Omental fat pad (tissue), 4 donors: Measurements from ENCODE around the gene HCN2. TPM values are rescaled to one million over a fixed set of nuclear protein-coding genes. Genes with fewer than 3 reads are reported as not detected.

ENCODE experiments used
- ATAC-seq: fragments of 150-250 bp; one replicate; pipeline ENCODE4 v1.9.1; 2016; ENCODE audit warnings: mild to moderate bottlenecking, moderate library complexity; ENCODE audit not compliant: low FRiP score
- DNase-seq: peaks from one replicate; pipeline ENCODE4 v3.0.0-alpha.2; 2019; ENCODE audit warnings: low spot score
- CTCF ChIP-seq, 3 donors: fragments of 450-650 bp; IDR thresholded peaks; one replicate each; pipeline ENCODE4 v1.5.1; 2016 to 2017; ENCODE audit warnings: antibody characterized with exemption in 3 of 3, mild to moderate bottlenecking in 3 of 3, moderate library complexity in 2 of 3
- total RNA-seq, 4 donors: library from RNA; depleted of rRNA; stranded (reverse); fragments of >200 nt; gene quantifications; one replicate each; pipeline ENCODE4 v1.1.0, GENCODE V29; 2016

The HCN2 gene
- total RNA-seq, 4 donors from 2014 or later, result 0.13 to 0.56 TPM; not detected in 2

- ATAC-seq, result peak; percentile 94
- TF ChIP-seq CTCF (IDR thresholded peaks at IDR 0.05), result no peak
- DNase-seq, result peak; percentile 98
These were observed 43.5 kb downstream of the HCN2 start, which contains the start of gene POLRMT for GRCh38 chr19:633068-633785. Gene POLRMT, minus strand, starts transcription at chr19:633537. Its CDS starts 25 bp downstream, at chr19:633512.

- DNase-seq (no peak), ATAC-seq (no peak)
- TF ChIP-seq CTCF (IDR thresholded peaks at IDR 0.05), result no peak
These were observed 44.3 kb downstream of the HCN2 start for GRCh38 chr19:633786-634639.

- DNase-seq (no peak), ATAC-seq (no peak)
- no peak for TF ChIP-seq CTCF (IDR thresholded peaks at IDR 0.05)
These were observed 45.4 kb downstream of the HCN2 start for GRCh38 chr19:634975-635652.

GRCh38 chr19:638906-639252 is 49.2 kb downstream of the HCN2 start:
- no peak for DNase-seq
- ATAC-seq, result no peak
- no peak for TF ChIP-seq CTCF (IDR thresholded peaks at IDR 0.05)

GRCh38 chr19:639253-640160 is 49.8 kb downstream of the HCN2 start, which contains the start of gene FGF22:
Gene FGF22, plus strand, starts transcription at chr19:639879. Its CDS starts 47 bp downstream, at chr19:639926.
- TF ChIP-seq CTCF (IDR thresholded peaks at IDR 0.05), result no peak
- DNase-seq (peak; percentile 82), ATAC-seq (peak; percentile 91)

- no peak for ATAC-seq
- TF ChIP-seq CTCF (IDR thresholded peaks at IDR 0.05), result no peak
- DNase-seq, result no peak
These were observed 50.5 kb downstream of the HCN2 start for GRCh38 chr19:640161-640558.
